Pancreas (tissue), 10 donors: ENCODE measurements around the gene ZNF547. TPM values are rescaled to one million over a fixed set of nuclear protein-coding genes. Genes with fewer than 3 reads are reported as not detected.
A peak's percentile ranks its signal among the peaks of the same experiment; 100 is the strongest.

Source experiments
- ATAC-seq, 4 donors: fragments of 200-7000 bp; cut with Tn5 transposase; one replicate each; pipeline versions ENCODE4 v1.8.0 to v1.9.1; 2020; ENCODE audit warnings: mild to moderate bottlenecking in 4 of 4, moderate library complexity in 4 of 4
- DNase-seq, 6 donors: peaks; one replicate each; pipeline ENCODE4 v3.0.0-alpha.2; 2020
- FAIRE-seq: peaks from 2 replicates; lab custom pipeline; 2012; peaks lifted over from hg19 to GRCh38; lab: Jason Lieb, UNC
- H3K27ac ChIP-seq, 4 donors: fragments of 200-600 bp; sonication (generic); 1 replicate in 3 of 4; 2 replicates in 1 of 4; pipeline versions ENCODE4 v1.5.0 to v1.8.0; 2020
- H3K27me3 ChIP-seq, 4 donors: fragments of 200-600 bp; one replicate each; pipeline ENCODE4 v1.8.0; 2021
- H3K36me3 ChIP-seq, 3 donors: fragments of 200-600 bp; sonication (generic) in 1 of 3; one replicate each; pipeline versions ENCODE4 v1.5.0 to v1.8.0; 2020 to 2021
- H3K4me1 ChIP-seq, 3 donors: fragments of 200-600 bp; one replicate each; pipeline ENCODE4 v1.8.0; 2021
- H3K4me3 ChIP-seq, 4 donors: fragments of 200-600 bp; sonication (generic) in 2 of 4; one replicate each; pipeline versions ENCODE4 v1.5.0 to v1.8.0; 2020 to 2021
- H3K9me3 ChIP-seq, 4 donors: fragments of 200-600 bp; one replicate each; pipeline ENCODE4 v1.8.0; 2021
- WGBS, 2 donors: extraction: QIAGEN DNeasy Blood & Tissue Kit; methylation state at CpG; one replicate each; pipeline ENCODE4 v1.1.7; 2013; 5-methylcytosine and 5-hydroxymethylcytosine counted together
- intact Hi-C, 3 donors: fragments of 100-400 bp; cut with DNase I; formaldehyde crosslinking; loops; one replicate each; pipeline versions ENCODE4 v1.11.1 to v1.14.2; 2022
- polyA plus RNA-seq, 2 donors: library from polyadenylated mRNA; stranded (reverse); fragments of 200-250 nt; gene quantifications; one replicate each; pipeline ENCODE4 v1.2.3, GENCODE V29; 2013
- total RNA-seq, 6 donors: library from RNA; stranded (reverse); fragmentation: NEBNext Ultra II Directional in 4 of 6; extraction: Animal tissue kit (Norgen Biotek cat#: 25700) in 4 of 6; gene quantifications; one replicate each; pipeline versions ENCODE4 v1.2.1 to v1.2.4, GENCODE V29; 2021 to 2023
- TF ChIP-seq, protein P1 (sequence below), 4 donors: fragments of 200-600 bp; sonication (generic) in 3 of 4; IDR thresholded peaks; one replicate each; pipeline versions ENCODE4 v1.5.0 to v1.8.0; 2021; ENCODE audit warnings: antibody characterized with exemption in 4 of 4
- donor health status: healthy with polysubstance abuse.
- donor health status: DM: no; HTN: no; CAD: no; lungs with moderate emphysema.
- donor health status: DM: no; HTN: no; CAD: no.
- donor health status: control.
- donor health status: control.
- donor health status: Bipolar disorder and iron deficiency.
- donor health status: DM: yes; HTN: yes; CAD: no.
- donor health status: DM: no; HTN: no; CAD: no.
- donor health status: DM: no; HTN: no; CAD: no.
- donor health status: DM: yes; HTN: yes; CAD: no.

ZNF547 gene
- total and polyA plus RNA-seq, 8 donors: 0.60 to 4.1 (median 1.3) TPM

DNA sequence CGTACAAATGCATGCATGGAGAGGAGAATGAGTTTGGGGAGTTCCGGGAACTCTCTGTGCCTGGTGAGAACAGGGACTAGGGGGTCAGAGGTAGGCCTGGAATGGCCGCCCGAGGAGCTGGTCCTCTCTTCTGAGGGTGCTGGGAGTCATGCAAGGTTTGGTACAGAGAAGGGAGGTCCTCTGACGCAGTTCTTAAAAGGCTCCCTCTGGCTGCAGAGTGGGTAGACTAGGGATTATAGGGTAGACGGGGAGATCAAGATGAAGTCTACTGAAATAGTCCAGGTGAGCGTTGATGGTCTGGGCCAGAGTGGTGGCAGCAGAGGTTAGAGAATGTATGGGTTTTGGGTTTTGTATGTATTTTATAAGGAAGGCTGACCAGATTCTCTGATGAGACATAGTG is 11.5 kb upstream of the ZNF547 start:
- peaks cover 4 to 25% (median 15%) of the 10 kb centered on the region in 3 donors for H3K36me3 ChIP-seq
- H3K4me1 ChIP-seq: peaks cover 0 to 3% (median 0%) of the 10 kb centered on the region in 3 donors
- H3K27me3 ChIP-seq: no peaks in the 10 kb centered on the region
- ATAC-seq: no peak
- no peaks in the 10 kb centered on the region for H3K9me3 ChIP-seq
- no peak for DNase-seq
- H3K4me3 ChIP-seq: peak overlapping the region; percentile 50 to 81 (median 70)
- intact Hi-C loops: no loop called here
- WGBS, 2 donors: 14 to 15% methylated on average over 7 of the region's 7 CpGs
- no peak for FAIRE-seq
- no peak overlapping the region for H3K27ac ChIP-seq
- TF ChIP-seq, protein P1, sequence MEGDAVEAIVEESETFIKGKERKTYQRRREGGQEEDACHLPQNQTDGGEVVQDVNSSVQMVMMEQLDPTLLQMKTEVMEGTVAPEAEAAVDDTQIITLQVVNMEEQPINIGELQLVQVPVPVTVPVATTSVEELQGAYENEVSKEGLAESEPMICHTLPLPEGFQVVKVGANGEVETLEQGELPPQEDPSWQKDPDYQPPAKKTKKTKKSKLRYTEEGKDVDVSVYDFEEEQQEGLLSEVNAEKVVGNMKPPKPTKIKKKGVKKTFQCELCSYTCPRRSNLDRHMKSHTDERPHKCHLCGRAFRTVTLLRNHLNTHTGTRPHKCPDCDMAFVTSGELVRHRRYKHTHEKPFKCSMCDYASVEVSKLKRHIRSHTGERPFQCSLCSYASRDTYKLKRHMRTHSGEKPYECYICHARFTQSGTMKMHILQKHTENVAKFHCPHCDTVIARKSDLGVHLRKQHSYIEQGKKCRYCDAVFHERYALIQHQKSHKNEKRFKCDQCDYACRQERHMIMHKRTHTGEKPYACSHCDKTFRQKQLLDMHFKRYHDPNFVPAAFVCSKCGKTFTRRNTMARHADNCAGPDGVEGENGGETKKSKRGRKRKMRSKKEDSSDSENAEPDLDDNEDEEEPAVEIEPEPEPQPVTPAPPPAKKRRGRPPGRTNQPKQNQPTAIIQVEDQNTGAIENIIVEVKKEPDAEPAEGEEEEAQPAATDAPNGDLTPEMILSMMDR (IDR thresholded peaks at IDR 0.05): no peak

DNA sequence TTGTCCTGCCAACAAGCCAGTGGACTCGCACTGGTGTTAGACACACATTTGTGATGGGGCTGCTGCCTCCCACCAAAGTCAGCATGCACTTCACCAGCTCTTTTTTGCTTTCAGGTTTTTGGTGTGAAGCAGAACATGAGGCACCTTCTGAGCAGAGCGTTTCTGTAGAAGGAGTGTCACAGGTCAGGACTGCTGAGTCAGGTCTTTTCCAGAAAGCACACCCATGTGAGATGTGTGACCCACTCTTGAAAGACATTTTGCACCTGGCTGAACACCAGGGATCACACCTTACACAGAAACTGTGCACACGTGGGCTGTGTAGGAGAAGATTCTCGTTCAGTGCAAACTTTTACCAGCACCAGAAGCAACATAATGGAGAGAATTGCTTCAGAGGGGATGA is 7.4 kb upstream of the ZNF547 start:
- ATAC-seq: no peak
- H3K4me3 ChIP-seq: no peak overlapping the region
- WGBS, 2 donors: 93 to 95% methylated on average over 4 of the region's 4 CpGs
- H3K9me3 ChIP-seq: no peaks in the 10 kb centered on the region
- no peak for DNase-seq
- H3K36me3 ChIP-seq: peaks cover 4 to 33% (median 15%) of the 10 kb centered on the region in 3 donors
- FAIRE-seq: no peak
- no peaks in the 10 kb centered on the region for H3K27me3 ChIP-seq
- H3K27ac ChIP-seq: no peak overlapping the region
- TF ChIP-seq, protein P1 (IDR thresholded peaks at IDR 0.05): no peak
- H3K4me1 ChIP-seq: peaks cover 0 to 3% (median 0%) of the 10 kb centered on the region in 3 donors
- intact Hi-C loops: no loop called here

DNA sequence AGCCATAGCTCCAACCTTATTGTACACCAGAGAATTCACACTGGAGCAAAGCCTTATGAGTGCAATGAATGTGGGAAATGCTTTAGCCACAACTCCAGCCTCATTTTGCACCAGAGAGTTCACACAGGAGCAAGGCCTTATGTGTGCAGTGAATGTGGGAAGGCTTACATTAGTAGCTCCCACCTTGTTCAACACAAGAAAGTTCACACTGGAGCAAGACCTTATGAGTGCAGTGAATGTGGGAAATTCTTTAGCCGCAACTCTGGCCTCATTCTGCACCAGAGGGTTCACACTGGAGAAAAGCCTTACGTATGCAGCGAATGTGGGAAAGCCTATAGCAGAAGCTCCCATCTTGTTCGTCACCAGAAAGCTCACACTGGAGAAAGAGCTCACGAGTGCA is 5.9 kb upstream of the ZNF547 start:
- intact Hi-C loops: no loop called here
- FAIRE-seq (no peak), ATAC-seq (no peak), DNase-seq (no peak)
- Histone ChIP-seq H3K4me1 (no peaks in the 10 kb centered on the region), H3K9me3 (no peaks in the 10 kb centered on the region), H3K36me3 (peaks cover 4 to 33% (median 15%) of the 10 kb centered on the region in 3 donors), H3K4me3 (no peak overlapping the region), H3K27me3 (no peaks in the 10 kb centered on the region), H3K27ac (no peak overlapping the region)
- WGBS, 2 donors: 97 to 99% methylated on average over 5 of the region's 5 CpGs
- TF ChIP-seq, protein P1 (IDR thresholded peaks at IDR 0.05): no peak

DNA sequence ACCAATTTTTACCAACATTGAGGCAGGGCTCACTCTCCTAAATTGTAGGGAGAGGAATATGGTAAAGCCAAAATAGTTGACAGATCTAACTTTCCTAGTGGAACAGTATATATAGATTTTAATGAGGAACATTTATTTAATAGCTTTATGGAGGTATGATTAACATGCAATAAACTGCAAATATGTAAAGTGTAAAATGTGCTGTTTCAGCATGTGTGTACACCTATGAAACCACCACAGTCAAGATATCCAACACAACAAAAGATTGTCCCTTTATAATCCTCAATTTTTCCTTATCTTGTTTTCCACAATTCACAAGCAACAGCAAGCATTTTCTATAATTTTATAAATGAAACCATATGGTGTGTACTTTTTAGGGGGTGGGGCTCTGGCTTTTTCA is 4.1 kb upstream of the ZNF547 start:
- H3K9me3 ChIP-seq: no peaks in the 10 kb centered on the region
- TF ChIP-seq, protein P1 (IDR thresholded peaks at IDR 0.05): no peak
- H3K27me3 ChIP-seq: no peaks in the 10 kb centered on the region
- FAIRE-seq (no peak), ATAC-seq (no peak), DNase-seq (no peak)
- peaks cover 4 to 30% (median 15%) of the 10 kb centered on the region in 3 donors for H3K36me3 ChIP-seq
- no peak overlapping the region for H3K27ac ChIP-seq
- intact Hi-C loops: no loop called here
- H3K4me3 ChIP-seq: no peak overlapping the region
- H3K4me1 ChIP-seq: peaks cover 2 to 3% (median 2%) of the 10 kb centered on the region in 3 donors

DNA sequence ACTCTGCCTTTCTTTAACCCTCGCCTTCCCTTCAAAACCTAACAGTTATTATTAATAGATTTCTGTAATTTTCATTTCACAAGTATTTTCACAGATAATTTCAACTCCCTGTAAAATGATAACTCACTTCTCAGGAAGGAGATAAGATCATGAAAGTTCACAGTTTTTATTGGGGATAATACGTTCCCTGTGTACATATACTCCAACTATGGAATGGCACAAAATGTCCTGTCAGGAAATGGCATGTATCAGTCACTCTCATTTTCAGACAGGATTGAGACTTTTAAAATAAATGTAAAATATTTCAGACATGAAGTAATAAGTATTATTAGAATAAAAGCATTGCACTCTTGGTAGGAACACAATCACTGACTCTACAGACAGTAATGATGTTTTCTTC is 932 bp upstream of the ZNF547 start:
- H3K9me3 ChIP-seq: no peaks in the 10 kb centered on the region
- peak overlapping the region; percentile 25 to 92 (median 49) for H3K27ac ChIP-seq
- TF ChIP-seq, protein P1 (IDR thresholded peaks at IDR 0.05): no peak
- FAIRE-seq (no peak), DNase-seq (no peak), ATAC-seq (no peak)
- H3K4me3 ChIP-seq: peak overlapping the region in 2 of 4 donors; percentile 76 to 85
- WGBS, 2 donors: 56 to 66% methylated on average over 2 of the region's 2 CpGs
- H3K36me3 ChIP-seq: peaks cover 0 to 5% (median 0%) of the 10 kb centered on the region in 3 donors
- intact Hi-C loops: no loop called here
- H3K27me3 ChIP-seq: no peaks in the 10 kb centered on the region
- peaks cover 3 to 5% (median 3%) of the 10 kb centered on the region in 3 donors for H3K4me1 ChIP-seq
